HCT116 (cell line): ENCODE data around the gene HHIPL1. TPM values are rescaled to one million over a fixed set of nuclear protein-coding genes. Genes with fewer than 3 reads are reported as not detected.

Experiments used
- ATAC-seq: fragments of 200-7000 bp; cut with Tn5 transposase; 2 replicates; pipeline ENCODE4 v1.9.1; 2020; ENCODE audit warnings: mild to moderate bottlenecking, moderate library complexity
- BruUV-seq: library from RNA; stranded (reverse); fragments of 400-500 nt; replicated peaks from 2 replicates; lab custom pipeline; 2021; lab: Mats Ljungman, UMichigan
- CTCF ChIA-PET: fragments of 300-600 bp; sonication (Branson Sonifier 250); formaldehyde crosslinking; loops from one replicate; lab custom pipeline; 2021; ENCODE audit warnings: antibody characterized with exemption; lab: Charles Lee
- POLR2A ChIA-PET: fragments of 300-600, 350-600 bp; sonication (Branson Sonifier 250); formaldehyde crosslinking; loops from one replicate; lab custom pipeline; 2021; ENCODE audit warnings: antibody characterized with exemption; lab: Charles Lee
- RAD21 ChIA-PET, 2 experiments: fragments of 300-600 bp; sonication (Branson Sonifier 250); formaldehyde crosslinking; loops; one replicate each; lab custom pipeline; 2023; ENCODE audit warnings: low total read pairs in 2 of 2; ENCODE audit not compliant: uncharacterized antibody in 2 of 2, unreplicated experiment in 2 of 2, low non-redundant PET in 1 of 2; lab: Charles Lee
- DNase-seq: peaks from one replicate; pipeline ENCODE4 v3.0.0-alpha.2; 2010; ENCODE audit warnings: low read depth, low spot score
- H2AFZ ChIP-seq: fragments of 200-600 bp; shearing (Covaris generic), sonication (generic); 2 replicates; pipeline ENCODE4 v1.6.1; 2017; ENCODE audit warnings: low read depth, mixed run types, mixed read lengths, antibody characterized with exemption, low read length; ENCODE audit not compliant: poor library complexity, severe bottlenecking
- H3K27ac ChIP-seq: 2 replicates; pipeline ENCODE4 v1.5.1; 2012; ENCODE audit warnings: low read depth, low read length
- H3K27me3 ChIP-seq: fragments of 200-600 bp; sonication (generic); 2 replicates; pipeline ENCODE4 v1.6.1; 2016; ENCODE audit warnings: mixed run types, low read length, mixed read lengths; ENCODE audit not compliant: insufficient read depth
- H3K36me3 ChIP-seq, 2 experiments: fragments of 200-500 bp in 1 of 2; fragments of 200-600 bp in 1 of 2; sonication (Bioruptor generic) in 1 of 2; sonication (generic) in 1 of 2; 2 replicates each; pipeline versions ENCODE4 v1.5.1 to v1.6.1; 2014 to 2016; ENCODE audit warnings: low read length in 2 of 2, inconsistent platforms in 1 of 2, mixed read lengths in 1 of 2, mixed run types in 1 of 2; ENCODE audit not compliant: insufficient read depth in 2 of 2, control insufficient read depth in 1 of 2
- H3K4me1 ChIP-seq, 2 experiments: fragments of 200-600 bp in 1 of 2; sonication (generic) in 1 of 2; 2 replicates each; pipeline versions ENCODE4 v1.5.1 to v1.6.1; 2012 to 2017; ENCODE audit warnings: low read length in 2 of 2, inconsistent platforms in 1 of 2, mild to moderate bottlenecking in 1 of 2, mixed read lengths in 1 of 2, mixed run types in 1 of 2, moderate library complexity in 1 of 2; ENCODE audit not compliant: insufficient read depth in 2 of 2, control insufficient read depth in 1 of 2
- H3K4me2 ChIP-seq: fragments of 200-600 bp; sonication (generic); 2 replicates; pipeline ENCODE4 v1.6.1; 2017; ENCODE audit warnings: mixed run types, low read length, mixed read lengths
- H3K4me3 ChIP-seq, 2 experiments: fragments of 200-600 bp in 1 of 2; sonication (generic) in 1 of 2; replicated peaks in 1 of 2; 2 replicates each; pipeline ENCODE4 v1.5.1; 2011 to 2016; ENCODE audit warnings: low read length in 2 of 2, control low read depth in 1 of 2, low read depth in 1 of 2, mild to moderate bottlenecking in 1 of 2, mixed read lengths in 1 of 2, mixed run types in 1 of 2
- H3K79me2 ChIP-seq: fragments of 200-600 bp; sonication (generic); 2 replicates; pipeline ENCODE4 v1.6.1; 2017; ENCODE audit warnings: mild to moderate bottlenecking, mixed run types, low read length, moderate library complexity, mixed read lengths; ENCODE audit not compliant: insufficient read depth
- H3K9ac ChIP-seq: fragments of 200-600 bp; sonication (generic); 2 replicates; pipeline ENCODE4 v1.6.1; 2016; ENCODE audit warnings: low read length, mixed read lengths
- H3K9me2 ChIP-seq: fragments of 200-600 bp; sonication (generic), shearing (Covaris generic); 2 replicates; pipeline ENCODE4 v1.6.1; 2017; ENCODE audit warnings: mixed run types, mild to moderate bottlenecking, moderate library complexity; ENCODE audit not compliant: insufficient read depth
- H3K9me3 ChIP-seq, 2 experiments: fragments of 200-500 bp in 1 of 2; fragments of 200-600 bp in 1 of 2; sonication (Bioruptor generic) in 1 of 2; sonication (generic) in 1 of 2; 2 replicates each; pipeline ENCODE4 v1.6.1; 2014 to 2017; ENCODE audit warnings: low read length in 2 of 2, mixed read lengths in 2 of 2, inconsistent platforms in 1 of 2, low read depth in 1 of 2, mild to moderate bottlenecking in 1 of 2, mixed run types in 1 of 2, moderate library complexity in 1 of 2; ENCODE audit not compliant: control insufficient read depth in 1 of 2, insufficient read depth in 1 of 2
- H4K20me1 ChIP-seq: fragments of 200-600 bp; sonication (generic), shearing (Covaris generic); 2 replicates; pipeline ENCODE4 v1.6.1; 2017; ENCODE audit warnings: mixed run types, mild to moderate bottlenecking, moderate library complexity; ENCODE audit not compliant: insufficient read depth
- CEBPB ChIP-seq: IDR thresholded peaks from 2 replicates; pipeline ENCODE4 v1.6.1; 2012; ENCODE audit warnings: low read depth
- ELF1 ChIP-seq: IDR thresholded peaks from 2 replicates; pipeline ENCODE4 v1.6.1; 2012; ENCODE audit warnings: low read depth, borderline replicate concordance
- EZH2phosphoT487 ChIP-seq: fragments of 200-600 bp; IDR thresholded peaks from 2 replicates; pipeline ENCODE4 v1.6.1; 2018; ENCODE audit warnings: antibody characterized with exemption, borderline replicate concordance
- JUND ChIP-seq: IDR thresholded peaks from 2 replicates; pipeline ENCODE4 v1.6.1; 2012
- SRF ChIP-seq: IDR thresholded peaks from 2 replicates; pipeline ENCODE4 v1.6.1; 2012; ENCODE audit warnings: low read depth
- YY1 ChIP-seq: IDR thresholded peaks from 2 replicates; pipeline ENCODE4 v1.6.1; 2011; ENCODE audit warnings: low read length, low read depth, moderate library complexity, mild to moderate bottlenecking; ENCODE audit not compliant: insufficient replicate concordance; ENCODE audit errors: extremely low read depth
- intact Hi-C: fragments of 100-400 bp; cut with micrococcal nuclease; formaldehyde crosslinking; loops from 2 replicates; pipeline ENCODE4 v1.10.0; 2022
- total RNA-seq: library from RNA; stranded (reverse); gene quantifications from one replicate; pipeline ENCODE4 v1.2.1, GENCODE V29; 2021; ENCODE audit not compliant: unreplicated experiment
- TF ChIP-seq, protein P1 (sequence below), 3 experiments: fragments of 200-600 bp in 1 of 3; sonication (generic) in 1 of 3; IDR thresholded peaks in 2 of 3; conservative IDR thresholded peaks in 1 of 3; 2 replicates each; pipeline ENCODE4 v1.5.1; 2012 to 2017; ENCODE audit warnings: low read depth in 2 of 3, low read length in 2 of 3, antibody characterized with exemption in 1 of 3, borderline replicate concordance in 1 of 3, control low read depth in 1 of 3, mild to moderate bottlenecking in 1 of 3, mixed read lengths in 1 of 3, mixed run types in 1 of 3, moderate library complexity in 1 of 3; ENCODE audit not compliant: insufficient read depth in 1 of 3
- TF ChIP-seq, protein P2 (sequence below): IDR thresholded peaks from 2 replicates; pipeline ENCODE4 v1.6.1; 2012

Gene HHIPL1
- total RNA-seq, 1 experiment from 2014 or later: not detected

DNA sequence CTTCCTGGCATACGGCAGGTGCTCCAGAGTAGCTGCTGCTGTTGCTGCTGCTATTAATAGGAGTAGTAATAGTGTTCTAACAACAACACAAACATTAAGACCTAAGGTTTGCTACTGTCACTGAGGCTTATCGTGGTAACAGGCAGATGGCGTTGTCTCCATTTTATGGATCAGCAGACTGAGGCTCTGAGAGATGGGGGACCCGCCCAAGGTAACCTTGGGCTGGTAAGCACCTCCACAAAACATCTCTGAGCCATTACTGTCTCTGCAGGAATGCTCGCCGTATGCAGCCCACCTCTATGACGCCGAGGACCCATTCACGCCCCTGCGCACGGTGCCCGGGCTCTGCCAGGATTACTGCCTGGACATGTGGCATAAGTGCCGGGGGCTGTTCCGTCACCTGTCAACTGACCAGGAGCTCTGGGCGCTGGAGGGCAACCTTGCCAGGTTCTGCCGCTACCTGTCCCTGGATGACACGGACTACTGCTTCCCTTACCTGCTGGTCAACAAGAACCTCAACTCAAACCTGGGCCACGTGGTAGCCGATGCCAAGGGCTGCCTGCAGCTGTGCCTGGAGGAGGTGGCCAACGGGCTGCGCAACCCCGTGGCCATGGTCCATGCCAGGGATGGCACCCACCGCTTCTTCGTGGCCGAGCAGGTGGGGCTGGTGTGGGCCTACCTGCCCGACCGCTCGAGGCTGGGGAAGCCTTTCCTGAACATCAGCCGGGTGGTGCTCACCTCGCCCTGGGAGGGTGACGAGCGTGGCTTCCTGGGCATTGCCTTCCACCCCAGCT lies 7.2 kb downstream of the HHIPL1 start:
- no peak for ATAC-seq
- H3K36me3 ChIP-seq: no peaks in the 10 kb centered on the region
- no peaks in the 10 kb centered on the region for H3K9me2 ChIP-seq
- no peak for TF ChIP-seq EZH2phosphoT487
- TF ChIP-seq SRF: no peak
- no peak for TF ChIP-seq JUND
- TF ChIP-seq, protein P1, sequence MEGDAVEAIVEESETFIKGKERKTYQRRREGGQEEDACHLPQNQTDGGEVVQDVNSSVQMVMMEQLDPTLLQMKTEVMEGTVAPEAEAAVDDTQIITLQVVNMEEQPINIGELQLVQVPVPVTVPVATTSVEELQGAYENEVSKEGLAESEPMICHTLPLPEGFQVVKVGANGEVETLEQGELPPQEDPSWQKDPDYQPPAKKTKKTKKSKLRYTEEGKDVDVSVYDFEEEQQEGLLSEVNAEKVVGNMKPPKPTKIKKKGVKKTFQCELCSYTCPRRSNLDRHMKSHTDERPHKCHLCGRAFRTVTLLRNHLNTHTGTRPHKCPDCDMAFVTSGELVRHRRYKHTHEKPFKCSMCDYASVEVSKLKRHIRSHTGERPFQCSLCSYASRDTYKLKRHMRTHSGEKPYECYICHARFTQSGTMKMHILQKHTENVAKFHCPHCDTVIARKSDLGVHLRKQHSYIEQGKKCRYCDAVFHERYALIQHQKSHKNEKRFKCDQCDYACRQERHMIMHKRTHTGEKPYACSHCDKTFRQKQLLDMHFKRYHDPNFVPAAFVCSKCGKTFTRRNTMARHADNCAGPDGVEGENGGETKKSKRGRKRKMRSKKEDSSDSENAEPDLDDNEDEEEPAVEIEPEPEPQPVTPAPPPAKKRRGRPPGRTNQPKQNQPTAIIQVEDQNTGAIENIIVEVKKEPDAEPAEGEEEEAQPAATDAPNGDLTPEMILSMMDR (IDR thresholded peaks at IDR 0.05 in 2 of 3, conservative IDR thresholded peaks at IDR 0.05 in 1 of 3; ENCODE audit: borderline replicate concordance in 1 of 3, insufficient read depth in 1 of 3, low read depth in 2 of 3, low read length in 2 of 3): no peak
- no peak for TF ChIP-seq YY1
- TF ChIP-seq, protein P2, sequence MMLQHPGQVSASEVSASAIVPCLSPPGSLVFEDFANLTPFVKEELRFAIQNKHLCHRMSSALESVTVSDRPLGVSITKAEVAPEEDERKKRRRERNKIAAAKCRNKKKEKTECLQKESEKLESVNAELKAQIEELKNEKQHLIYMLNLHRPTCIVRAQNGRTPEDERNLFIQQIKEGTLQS: no peak
- TF ChIP-seq ELF1: no peak
- TF ChIP-seq CEBPB: no peak
- TF ChIP-seq, all 23 proteins: peak for 0
- peaks cover 3 to 4% of the 10 kb centered on the region in 2 experiments; a peak in 1 of 4 replicates for H3K4me1 ChIP-seq
- RAD21 ChIA-PET: no interaction called here
- H4K20me1 ChIP-seq: no peaks in the 10 kb centered on the region
- no peaks in the 10 kb centered on the region for H3K9me3 ChIP-seq
- H3K4me2 ChIP-seq: no peak overlapping the region
- no peak overlapping the region for H3K27ac ChIP-seq
- no peak for DNase-seq
- POLR2A ChIA-PET: no interaction called here
- BruUV-seq: no TSS peak
- H2AFZ ChIP-seq: no peak overlapping the region
- no peak overlapping the region for H3K4me3 ChIP-seq
- intact Hi-C loops: no loop called here
- H3K79me2 ChIP-seq: no peaks in the 10 kb centered on the region
- CTCF ChIA-PET: no interaction called here
- H3K9ac ChIP-seq: no peak overlapping the region
- no peaks in the 10 kb centered on the region for H3K27me3 ChIP-seq
